ENCODE measurements around the gene PLAU. TPM values are rescaled to one million over a fixed set of nuclear protein-coding genes. Genes with fewer than 3 reads are reported as not detected.

PLAU gene
- total and polyA plus RNA-seq, 2 of the 4 experiments (the other 2 are of a cell fraction), result 123 to 283 TPM

- TF ChIP-seq CTCF (conservative IDR thresholded peaks at IDR 0.05; ENCODE audit: low read depth, low read length), result no peak
- peak; percentile 36; the same call in 1 of the 2 replicates for TF ChIP-seq NFE2L2 (IDR thresholded peaks at IDR 0.05; ENCODE audit: low read depth, low read length)
- peak; percentile 26; the same call in 1 of the 2 replicates for TF ChIP-seq USF2 (IDR thresholded peaks at IDR 0.05; ENCODE audit: low read depth, low read length)
- TF ChIP-seq BHLHE40 (IDR thresholded peaks at IDR 0.05; ENCODE audit: low read depth, low read length), result peak; percentile 74
- no peak; the same call in none of the 2 replicates for TF ChIP-seq RAD21 (IDR thresholded peaks at IDR 0.05; ENCODE audit: low read length)
- peak; percentile 37; the same call in 1 of the 2 replicates for TF ChIP-seq CHD1 (IDR thresholded peaks at IDR 0.05; ENCODE audit: low read depth, low read length)
Observed at GRCh38 chr10:73906524-73907447, 4.1 kb upstream of the PLAU start (continued).
